DMS79 treated with DMSO at 0.1 percent for 48 hours (cell line): ENCODE results near the gene CCDC57.
"Not testable (repeated sequence)": the region's sequence is repeated elsewhere in the genome, so short reads cannot be mapped to it uniquely, and the experiment has no call there.

ENCODE experiments used
- DNase-seq: peaks from one replicate; lab custom pipeline; 2025; lab: John Stamatoyannopoulos, UW

The CCDC57 gene

DNA sequence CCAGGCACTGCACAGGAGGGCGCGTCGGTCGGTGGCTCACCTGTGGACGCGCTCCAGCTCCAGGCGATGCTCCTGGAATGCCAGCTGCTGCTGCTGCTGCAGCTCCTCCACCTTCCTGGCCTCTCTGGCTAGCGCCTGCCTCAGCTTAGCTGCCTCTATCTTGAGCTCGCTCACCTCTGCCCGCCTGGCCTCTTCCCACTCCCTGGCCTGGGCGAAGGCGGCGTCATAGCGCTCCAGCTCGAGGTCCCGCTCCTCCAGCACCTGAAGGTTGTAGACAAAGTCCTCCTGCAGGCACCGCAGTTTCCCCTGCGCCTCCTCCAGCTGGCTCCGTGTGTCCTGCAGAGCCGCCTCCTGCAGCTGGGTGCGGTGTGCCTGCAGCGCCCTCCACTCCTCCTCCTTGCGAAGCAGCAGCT lies 11.1 kb downstream of the CCDC57 start:
- no peak for DNase-seq

DNA sequence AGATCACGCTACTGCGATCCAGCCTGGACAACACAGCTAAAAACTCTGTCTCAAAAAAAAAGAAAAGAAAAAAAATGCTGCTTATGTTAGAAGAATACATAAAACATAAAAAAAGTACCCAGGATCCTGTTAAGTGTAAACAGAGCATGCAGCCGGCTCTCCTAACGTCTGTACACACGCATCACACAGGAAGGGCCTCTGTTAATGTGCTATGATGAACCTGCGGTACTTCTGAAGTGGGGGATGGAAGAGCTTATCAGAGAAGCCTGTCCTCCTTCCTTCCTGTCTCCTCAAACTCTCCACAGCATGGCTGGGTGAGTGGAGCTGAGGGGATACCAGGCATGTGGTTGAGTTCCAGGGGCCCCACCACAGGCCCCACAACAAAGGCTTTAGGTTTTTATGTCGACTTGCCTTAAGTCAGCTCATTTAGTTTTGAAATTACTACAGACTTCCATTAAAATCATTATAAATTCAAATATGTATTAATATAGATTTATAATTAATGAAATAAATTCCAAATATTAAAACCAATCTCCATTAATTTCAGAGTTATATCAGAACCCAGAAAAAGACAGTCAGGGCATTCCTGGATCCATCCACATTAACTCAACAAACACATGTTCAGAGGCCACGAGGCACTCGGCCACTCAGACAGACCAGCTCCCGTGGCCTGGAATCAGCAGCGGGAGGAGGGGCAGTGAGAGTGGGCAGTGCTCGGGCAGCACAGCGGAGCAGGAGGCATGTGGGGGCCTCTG lies 11.7 kb downstream of the CCDC57 start:
- DNase-seq = no peak

DNA sequence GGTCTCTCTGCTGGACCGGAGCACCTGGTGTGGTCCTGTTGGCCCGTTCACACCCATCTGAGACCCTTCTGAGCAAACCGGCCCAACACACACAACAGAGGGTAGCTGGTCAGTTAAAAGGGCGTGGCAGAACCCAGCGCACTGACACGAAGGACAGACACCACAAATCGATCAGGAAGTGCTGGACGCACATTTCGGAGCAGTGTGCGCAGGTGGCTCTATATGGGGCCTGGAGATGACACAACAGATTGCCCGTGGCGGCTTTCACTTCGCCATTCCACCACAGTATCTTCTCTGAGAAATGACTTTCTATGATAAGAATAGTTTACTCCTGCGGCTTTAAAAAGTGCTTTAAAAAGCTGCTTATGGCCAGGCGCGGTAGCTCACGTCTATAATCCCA lies 12.5 kb downstream of the CCDC57 start:
- DNase-seq = no peak

DNA sequence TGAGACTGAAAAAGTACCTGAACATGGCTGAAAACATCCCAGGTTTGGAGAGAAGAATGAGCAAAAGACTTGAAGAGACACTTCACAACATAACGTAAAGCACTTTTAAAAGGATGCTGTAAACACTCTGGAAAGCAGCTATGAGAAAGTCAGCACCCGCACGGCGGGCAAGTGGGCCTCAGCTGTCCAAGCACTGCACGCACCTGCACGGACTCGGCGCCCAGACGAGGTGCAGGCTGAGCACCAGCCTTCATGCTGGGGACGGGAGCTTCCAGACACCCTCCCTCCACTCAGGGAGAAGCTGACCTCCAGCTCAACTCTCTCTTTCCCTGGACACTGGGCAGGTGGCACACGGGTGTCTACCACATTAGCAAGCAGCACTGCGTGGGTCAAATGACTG lies 13.1 kb downstream of the CCDC57 start:
- DNase-seq = no peak

DNA sequence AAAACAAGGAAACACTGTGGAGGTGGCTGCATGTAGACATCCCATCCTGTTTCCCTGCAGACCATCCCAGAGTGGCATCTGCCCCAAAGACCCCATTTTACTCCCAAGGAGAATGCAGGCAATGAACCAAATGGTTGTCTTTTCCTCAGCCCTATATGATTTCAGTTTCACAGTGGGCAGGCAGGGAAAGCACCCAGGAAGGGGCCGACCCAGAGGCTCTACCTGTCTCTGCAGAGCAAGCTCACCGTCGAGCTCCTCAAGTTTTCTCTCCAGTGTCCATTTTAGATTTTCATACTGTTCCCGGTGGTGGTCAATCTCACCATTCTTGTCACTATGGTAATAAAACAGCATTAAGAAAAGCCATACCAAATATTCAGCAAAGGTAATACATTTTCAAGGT lies 14.6 kb downstream of the CCDC57 start:
- DNase-seq = no peak

DNA sequence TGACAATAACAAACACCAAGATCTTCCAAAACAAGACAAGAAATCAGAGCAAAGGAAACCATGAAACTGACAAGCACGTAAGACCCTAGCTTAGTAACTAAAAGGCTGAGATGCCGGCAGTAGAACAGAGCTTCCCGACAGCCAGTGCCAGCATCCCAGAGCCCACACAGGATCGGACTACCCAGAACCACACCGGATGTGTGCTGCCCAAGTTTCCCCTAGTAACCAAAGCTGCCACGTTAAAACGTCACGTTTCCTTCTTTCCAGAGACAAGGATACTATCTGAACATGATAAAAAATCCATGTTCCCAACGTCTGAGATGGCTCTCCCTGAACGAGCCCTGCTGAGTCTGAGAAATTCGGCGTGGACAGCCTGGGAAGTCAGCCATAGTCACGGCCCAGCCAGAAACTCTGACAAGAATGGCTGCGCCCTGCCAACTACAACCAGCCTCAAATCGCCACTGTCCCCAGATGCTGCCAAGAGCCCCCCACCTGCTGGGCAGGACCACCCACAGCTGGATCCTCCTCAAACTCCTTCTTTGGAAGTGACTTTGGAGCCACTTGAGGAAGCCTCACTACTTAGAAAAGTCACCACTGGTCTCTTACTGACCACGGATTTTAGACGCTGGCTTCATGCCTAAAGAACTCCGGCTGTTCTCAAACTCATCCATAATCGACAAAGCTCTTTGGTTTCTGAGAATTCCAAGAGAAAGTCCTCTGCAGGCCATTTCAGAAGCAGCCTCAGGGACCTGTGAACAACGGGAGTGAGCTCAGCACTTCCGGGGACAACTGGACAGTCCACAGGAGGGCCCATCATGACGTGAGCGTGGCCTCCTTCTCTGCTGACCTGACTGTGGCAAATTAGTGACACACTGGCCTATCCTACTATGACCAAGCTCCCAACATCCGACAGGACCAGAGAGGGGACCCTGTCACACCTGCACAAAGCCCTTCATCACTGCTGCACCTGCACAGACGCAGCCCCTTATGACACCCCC lies 16.7 kb downstream of the CCDC57 start:
- DNase-seq = no peak

DNA sequence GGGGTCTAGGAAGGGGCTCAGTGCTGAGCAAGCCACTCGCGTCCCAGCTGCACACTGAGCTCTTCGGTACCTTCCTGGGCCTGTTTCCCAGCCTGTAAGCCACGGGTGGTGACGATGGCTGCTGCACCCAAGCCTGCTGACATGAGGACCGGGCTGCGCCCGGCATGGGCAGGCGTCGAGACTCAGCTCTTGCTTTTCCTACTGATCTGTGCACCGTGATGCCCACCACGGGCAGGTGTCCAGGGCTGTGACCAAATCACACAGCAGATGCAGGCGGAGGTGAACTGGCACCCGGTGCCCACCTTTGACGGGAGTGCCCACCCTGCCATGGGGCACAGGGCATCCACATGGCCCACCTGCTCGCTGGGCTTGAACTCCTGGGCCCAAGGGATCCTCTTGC lies 17.9 kb downstream of the CCDC57 start:
- DNase-seq = no peak

DNA sequence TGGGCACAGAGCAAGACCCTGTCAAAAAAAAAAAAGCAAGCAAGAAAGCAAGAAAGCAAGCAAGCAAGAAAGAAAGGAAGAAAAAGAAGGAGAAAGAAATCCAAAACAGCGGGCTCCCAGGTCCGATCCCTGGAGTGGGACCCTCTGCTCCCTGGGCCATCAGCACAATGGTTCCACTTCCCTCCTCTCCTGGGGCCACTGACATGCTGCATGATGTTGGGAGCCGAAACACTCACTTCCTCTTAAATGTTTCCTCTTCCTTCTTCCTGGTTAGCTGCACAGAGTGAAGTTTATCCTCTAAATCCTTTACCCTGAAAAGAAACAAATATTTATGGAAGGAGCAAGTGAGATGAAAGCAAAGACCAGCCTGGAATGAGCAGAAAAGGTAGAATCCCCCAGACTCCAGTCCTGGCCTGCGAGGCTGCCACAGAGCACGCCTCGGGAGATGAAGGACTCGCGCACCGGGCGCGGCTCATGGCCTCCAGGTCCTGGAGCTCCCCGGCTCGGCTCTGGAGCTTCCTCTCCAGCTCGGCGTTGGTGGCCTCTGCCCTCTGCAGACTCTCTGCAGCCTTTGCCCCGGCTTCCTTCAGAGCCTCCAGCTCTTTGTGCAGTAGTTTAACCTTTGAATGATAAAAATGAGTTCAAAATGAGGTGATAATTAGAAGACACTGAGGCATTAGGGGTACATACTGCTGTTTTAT lies 19.0 kb downstream of the CCDC57 start:
- DNase-seq = no peak

DNA sequence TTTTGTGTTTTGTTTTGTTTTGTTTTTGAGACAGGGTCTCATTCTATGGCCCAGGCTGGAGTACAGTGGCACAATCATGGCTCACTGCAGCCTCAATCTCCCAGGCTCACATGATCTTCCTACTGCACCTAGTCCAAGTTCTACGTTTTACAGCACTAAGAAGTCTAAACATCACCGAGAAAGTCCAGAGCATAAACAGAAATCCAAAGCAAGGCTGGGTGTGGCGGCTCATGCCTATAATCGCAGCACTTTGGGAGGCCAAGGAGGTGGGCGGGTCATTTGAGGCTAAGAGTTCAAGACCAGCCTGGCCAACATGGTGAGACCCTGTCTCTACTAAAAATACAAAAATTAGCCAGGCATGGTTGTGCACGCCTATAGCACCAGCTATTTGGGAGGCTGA lies 19.6 kb downstream of the CCDC57 start:
- not testable (repeated sequence) for DNase-seq

DNA sequence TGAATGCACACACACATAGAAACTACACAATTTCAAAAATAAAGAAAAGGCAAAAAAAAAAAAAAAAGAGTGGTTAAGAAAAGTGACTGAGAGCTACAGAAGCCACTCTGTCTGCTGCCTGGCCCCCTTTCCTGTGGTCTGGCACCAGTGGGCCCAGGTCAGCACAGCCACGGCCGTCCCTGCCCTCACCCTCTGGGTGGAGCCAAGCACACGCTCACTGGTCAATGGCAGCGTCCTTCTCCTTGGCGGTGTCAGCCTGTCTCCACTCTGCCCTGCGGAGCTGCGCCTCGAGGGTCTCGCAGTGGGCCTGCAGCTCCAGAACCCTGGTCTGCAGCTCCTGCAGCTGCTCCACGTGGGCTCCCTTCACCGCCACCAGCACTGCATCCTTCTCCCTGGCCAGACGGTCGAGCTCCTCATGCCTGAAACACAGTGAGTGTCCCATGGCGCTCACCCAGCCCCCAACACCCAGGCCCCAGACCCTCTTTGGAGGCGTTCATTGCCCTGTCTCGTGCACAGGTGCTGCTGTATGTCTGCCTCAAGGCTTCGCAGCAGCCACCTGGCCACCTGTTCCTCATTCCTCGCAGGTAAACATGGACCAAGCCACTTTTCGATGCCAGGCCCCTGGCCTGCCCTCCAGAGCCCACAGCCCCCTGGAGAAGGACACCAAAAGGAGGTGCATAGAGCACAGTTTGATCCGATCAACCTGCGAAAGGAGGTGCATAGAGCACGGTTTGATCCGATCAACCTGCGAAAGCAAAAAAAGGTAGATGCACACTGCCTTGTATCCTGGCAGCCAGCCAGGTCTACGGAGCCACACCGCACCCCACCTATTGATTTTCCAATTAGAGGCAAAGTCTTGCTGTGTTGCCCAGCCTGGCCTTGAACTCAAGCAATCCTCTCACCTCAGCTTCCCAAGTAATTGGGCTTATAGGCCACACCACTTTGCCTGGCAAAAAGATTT lies 24.4 kb downstream of the CCDC57 start:
- no peak for DNase-seq

DNA sequence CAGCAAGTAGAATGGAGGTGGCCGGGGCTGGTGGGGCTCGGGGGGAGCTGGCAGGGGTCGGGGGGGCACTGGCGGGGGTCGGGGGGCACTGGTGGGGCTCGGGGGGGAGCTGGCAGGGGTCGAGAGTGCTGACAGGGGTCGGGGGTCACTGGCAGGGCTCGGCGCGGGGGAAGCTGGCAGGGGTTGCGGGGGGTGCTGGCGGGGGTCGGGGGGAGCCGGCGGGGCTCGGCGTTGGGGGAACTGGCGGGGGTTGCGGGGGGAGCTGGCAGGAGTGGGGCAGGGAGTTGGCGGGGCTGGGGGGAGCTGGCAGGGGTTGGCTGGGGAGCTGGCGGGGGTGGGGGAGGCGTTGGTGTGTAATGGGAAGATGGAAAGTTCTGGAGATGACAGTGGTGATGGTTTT lies 25.1 kb downstream of the CCDC57 start:
- no peak for DNase-seq

DNA sequence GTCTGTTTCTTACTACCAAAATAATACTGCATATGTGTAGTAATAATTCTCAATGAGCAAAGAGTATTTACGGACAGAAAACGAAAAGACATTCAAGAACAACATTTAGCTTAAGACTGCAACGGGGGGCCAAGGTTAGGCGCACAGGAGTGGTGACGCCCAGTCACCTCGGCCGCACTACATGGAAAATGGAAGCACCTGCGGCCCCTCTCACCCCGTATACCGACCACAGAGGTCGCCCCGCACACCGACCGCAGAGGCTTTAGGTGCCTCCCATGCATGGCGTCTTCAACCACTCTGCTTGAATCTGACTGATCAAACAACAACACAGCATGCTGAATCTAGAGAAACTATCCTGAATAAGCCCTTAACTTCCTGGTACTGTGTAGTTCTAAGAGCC lies 26.4 kb downstream of the CCDC57 start:
- DNase-seq = no peak

DNA sequence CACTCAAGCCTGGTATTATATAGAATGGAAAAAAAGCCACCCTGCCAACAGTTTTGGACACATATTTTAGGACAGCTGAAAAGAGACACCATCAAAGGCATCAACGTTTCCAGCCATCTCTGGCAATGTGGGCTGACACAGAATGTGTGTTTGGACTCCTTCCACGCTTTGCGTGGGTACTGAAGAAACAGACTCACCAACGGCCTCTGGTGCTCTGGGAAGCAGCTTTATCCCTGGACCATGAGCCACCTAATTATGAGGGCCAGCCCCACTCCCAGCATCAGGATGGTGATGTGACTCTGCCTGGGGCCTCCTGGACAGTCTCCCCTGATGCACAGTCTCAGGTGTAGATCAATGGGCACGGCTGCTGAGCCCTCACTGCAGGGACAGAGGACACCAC lies 27.9 kb downstream of the CCDC57 start:
- DNase-seq = no peak

DNA sequence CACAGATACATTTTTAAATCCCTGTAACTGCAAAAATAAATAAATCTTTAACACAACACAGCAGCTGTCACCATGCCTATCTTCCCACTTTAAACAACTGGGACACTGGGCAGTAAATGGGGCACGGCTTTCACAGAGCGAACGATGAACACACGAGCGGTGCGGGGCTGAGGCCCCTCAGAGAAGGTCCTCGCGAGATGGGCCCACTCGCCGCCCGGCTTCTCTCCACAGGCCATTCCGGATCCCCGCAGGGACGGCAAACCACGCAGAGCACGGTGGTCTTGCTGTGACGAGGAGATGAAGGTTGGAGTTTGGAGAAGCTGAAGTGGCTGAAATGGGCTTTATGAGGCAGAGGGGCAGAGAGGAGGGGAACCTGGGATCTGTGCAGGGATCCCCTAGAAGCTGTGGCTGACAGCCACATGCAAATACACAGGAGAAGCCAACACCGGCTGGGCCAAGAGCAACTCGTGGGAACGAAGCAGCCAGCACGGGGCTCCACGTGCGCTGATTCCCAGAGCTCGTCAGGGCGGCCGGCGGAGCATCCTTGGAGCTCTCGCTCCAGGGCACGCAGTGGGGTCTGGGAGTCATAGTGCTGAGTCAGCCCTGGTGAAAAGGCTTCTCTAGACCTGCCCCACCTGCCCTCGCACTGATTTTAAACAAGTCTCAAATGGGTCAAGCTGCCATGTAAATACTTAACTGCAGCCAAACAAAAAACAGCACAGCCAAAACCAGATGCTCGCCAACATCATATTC lies 31.7 kb downstream of the CCDC57 start:
- DNase-seq = no peak

DNA sequence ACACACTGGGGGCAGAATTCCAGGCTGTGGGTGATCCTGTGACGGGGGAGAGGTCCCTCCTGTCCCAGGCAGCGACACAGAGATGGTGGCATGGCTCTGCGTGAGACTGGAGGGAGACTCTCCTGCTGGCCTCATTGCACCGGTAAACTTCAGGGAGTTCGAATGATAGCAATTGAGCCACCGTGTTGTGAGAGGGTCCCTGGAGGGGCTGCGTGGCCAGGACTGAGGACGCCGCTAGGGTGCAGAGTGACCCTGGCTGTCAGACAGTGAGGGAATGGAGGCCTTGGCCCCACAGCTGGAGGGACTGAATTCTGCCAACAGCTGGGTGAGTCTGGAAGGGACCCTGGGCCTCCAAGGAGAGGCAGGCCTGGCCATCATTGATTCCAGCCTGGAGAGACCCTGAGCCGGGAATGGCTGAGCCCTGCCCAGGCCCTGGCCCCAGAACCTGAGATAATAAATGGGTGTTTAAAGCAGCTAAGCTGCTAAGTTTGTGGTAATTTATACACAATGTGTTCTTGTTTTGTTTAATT lies 32.6 kb downstream of the CCDC57 start:
- no peak for DNase-seq

DNA sequence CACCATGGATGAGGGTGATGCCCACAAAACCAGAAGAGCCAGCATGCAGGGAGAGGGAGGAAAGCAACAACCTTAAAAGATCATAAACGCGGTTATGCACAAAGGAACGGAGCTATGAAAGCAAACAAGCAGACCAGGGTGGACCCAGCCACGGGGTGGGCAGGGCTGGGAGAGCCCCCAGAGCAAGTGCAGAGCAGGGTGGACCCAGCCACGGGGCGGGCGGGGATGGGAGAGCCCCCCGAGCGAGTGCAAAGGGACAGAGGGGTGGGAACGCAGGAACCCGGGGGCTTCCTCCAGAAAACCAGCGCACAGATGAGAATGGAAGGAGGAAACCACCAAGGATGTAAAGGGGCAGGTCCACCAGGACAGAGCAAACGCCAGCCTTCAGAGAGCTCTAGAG lies 33.2 kb downstream of the CCDC57 start:
- DNase-seq = no peak

DNA sequence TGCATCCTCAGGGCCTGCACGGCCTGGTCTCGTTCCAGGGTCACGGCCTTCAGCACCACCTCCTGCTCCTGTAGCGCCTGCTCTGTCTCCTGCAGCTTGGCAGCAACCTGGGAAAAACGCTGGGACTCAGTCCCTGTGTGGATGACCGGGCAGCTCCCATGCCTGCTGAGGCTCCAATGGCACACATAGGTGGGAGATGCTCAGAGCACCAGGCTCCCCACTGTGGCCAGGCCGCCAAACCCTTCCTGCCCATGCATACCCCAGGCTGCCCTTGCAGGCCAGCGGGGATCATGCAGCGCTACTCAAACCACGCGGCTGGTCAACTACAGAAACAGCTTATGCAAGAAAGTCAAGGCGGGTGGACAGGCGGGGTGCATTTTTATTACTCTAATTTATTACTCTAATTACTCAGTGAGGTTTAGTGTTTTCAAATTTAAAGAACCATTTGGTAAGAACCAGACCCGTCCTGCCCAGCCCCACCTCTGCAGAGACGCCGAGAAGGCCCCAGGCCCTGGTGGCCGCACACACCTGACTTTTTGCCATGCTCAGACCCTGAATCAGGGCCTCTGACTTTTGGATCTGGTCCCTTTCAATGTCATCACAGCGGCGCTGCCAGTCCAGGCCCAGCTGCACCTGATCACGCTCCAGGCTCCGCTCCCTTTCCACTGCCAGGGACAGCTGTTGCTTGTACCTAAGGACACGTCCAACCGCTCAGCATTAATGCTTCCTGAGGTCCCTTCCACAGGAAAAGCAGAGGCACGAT lies 34.0 kb downstream of the CCDC57 start:
- DNase-seq = no peak

DNA sequence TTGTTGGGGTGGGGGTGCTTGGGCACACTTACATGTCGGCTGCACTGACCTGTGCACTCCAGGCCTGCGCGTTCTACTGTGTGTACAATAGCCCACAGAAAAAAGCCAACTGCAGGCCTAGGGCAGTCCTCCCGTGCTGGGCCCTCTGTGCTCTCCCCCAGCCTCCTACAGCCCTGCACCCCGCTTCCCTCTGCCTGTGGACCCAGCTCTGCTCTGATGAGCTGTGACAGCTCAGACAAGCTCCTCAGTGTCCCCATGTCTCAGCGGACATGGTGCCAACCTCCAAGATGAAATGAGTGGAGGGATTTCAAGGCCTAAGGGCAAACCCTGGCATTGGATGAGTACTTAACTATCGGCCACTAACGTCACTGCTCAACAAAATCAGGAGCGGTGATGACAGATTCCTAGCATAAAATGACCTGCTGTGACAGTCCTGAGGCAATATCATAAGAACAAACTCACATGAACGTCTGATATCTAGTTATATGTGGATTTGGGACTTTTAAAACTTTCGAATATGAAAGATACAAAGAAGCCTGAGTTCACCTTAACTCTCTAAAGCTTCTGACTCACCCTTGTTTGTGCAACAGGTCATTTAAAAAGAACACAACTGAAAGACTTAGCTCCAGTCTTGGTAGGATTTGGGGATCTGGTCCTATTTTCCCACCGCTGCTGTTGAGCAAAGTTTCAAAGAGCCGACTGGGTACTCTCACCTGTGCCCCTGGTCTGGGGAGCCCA lies 34.7 kb downstream of the CCDC57 start:
- no peak for DNase-seq

DNA sequence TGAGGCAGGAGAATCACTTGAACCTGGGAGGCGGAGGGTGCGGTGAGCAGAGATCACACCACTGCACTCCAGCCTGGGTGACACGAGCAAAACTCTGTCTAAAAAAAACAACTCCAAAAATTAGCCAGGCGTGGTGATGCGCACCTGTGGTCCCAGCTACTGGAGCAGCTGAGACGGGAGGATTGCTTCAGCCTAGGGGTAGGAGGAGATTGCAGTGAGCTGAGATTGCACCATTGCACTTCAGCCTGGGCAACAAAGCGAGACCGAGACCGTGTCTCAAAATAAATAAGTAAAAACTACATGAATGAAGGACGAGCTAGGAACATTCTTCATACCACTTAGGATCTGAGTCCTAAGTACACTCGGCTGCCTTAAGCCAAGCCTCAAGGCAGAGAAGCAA lies 35.4 kb downstream of the CCDC57 start:
- DNase-seq = no peak
